HepG2 (cell line): ENCODE data around the gene NUDCD3. TPM values are rescaled to one million over a fixed set of nuclear protein-coding genes. Genes with fewer than 3 reads are reported as not detected.

Experiments
- CCAR2 ChIP-seq: fragments of 200-400 bp; formaldehyde crosslinking; optimal IDR thresholded peaks from 2 replicates; pipeline ENCODE3; 2018; ENCODE audit warnings: low read depth, mild to moderate bottlenecking, low read length, moderate library complexity
- IRX3 ChIP-seq: sonication (generic); formaldehyde crosslinking; IDR thresholded peaks from 2 replicates; pipeline ENCODE4 v1.8.1; 2023; ENCODE audit warnings: mild to moderate bottlenecking, low read depth, missing genetic modification reagents, borderline replicate concordance
- KDM2A ChIP-seq: sonication (generic); formaldehyde crosslinking; IDR thresholded peaks from 2 replicates; pipeline ENCODE4 v1.4.0; 2020; ENCODE audit warnings: low read depth, missing genetic modification reagents, borderline replicate concordance
- NR2F2 ChIP-seq: IDR thresholded peaks from 2 replicates; pipeline ENCODE4 v1.6.1; 2012; ENCODE audit warnings: low read depth, inconsistent platforms, borderline replicate concordance
- REPIN1 ChIP-seq: sonication (generic); formaldehyde crosslinking; IDR thresholded peaks from 2 replicates; pipeline ENCODE4 v1.8.0; 2022; ENCODE audit warnings: missing genetic modification reagents, low read depth, mild to moderate bottlenecking, borderline replicate concordance
- SRF ChIP-seq: IDR thresholded peaks from 2 replicates; pipeline ENCODE4 v1.6.1; 2011; ENCODE audit warnings: mild to moderate bottlenecking, low read depth, low read length, moderate library complexity
- YY1 ChIP-seq: IDR thresholded peaks from 2 replicates; pipeline ENCODE4 v1.6.1; 2011; ENCODE audit warnings: low read length, low read depth, moderate library complexity, mild to moderate bottlenecking; ENCODE audit not compliant: insufficient read depth, insufficient replicate concordance
- ZFP90 ChIP-seq: sonication (generic); formaldehyde crosslinking; IDR thresholded peaks from 2 replicates; pipeline ENCODE4 v1.8.0; 2022; ENCODE audit warnings: missing genetic modification reagents, mild to moderate bottlenecking, inconsistent platforms, borderline replicate concordance
- ZNF558 ChIP-seq: sonication (generic); formaldehyde crosslinking; IDR thresholded peaks from 2 replicates; pipeline ENCODE4 v1.9.0; 2022; ENCODE audit warnings: mild to moderate bottlenecking, missing genetic modification reagents, borderline replicate concordance
- ZNF761 ChIP-seq: sonication (generic); formaldehyde crosslinking; conservative IDR thresholded peaks from 2 replicates; pipeline ENCODE4 v1.4.0; 2020; ENCODE audit warnings: mild to moderate bottlenecking, missing genetic modification reagents
- polyA plus RNA-seq, 8 experiments: library from polyadenylated mRNA; depleted of rRNA in 3 of 8; stranded (reverse) in 7 of 8; unstranded in 1 of 8; fragments of >200 nt; fragmentation: Illumina TruSeq in 4 of 8; extraction: Trizol in 4 of 8; gene quantifications; 2 replicates each; pipeline versions ENCODE4 v1.2.1 to v1.2.3, GENCODE V29; 2011 to 2016; ENCODE audit warnings: low read depth in 4 of 8, missing spikeins in 1 of 8, mixed read lengths in 1 of 8; ENCODE audit not compliant: insufficient read depth in 1 of 8
- total RNA-seq, 5 experiments: library from RNA; depleted of rRNA; stranded (reverse); fragments of >200 nt; fragmentation: Illumina TruSeq; extraction: Trizol; gene quantifications; 2 replicates each; pipeline ENCODE4 v1.2.3, GENCODE V29; 2016; ENCODE audit warnings: low read depth in 1 of 5
- TF ChIP-seq, protein P1 (sequence below), 2 experiments: sonication (generic) in 1 of 2; formaldehyde crosslinking in 1 of 2; IDR thresholded peaks; 2 replicates each; pipeline versions ENCODE4 v1.6.1 to v1.9.0; 2014 to 2022; ENCODE audit warnings: antibody characterized with exemption in 1 of 2, borderline replicate concordance in 1 of 2, inconsistent platforms in 1 of 2, low read depth in 1 of 2, missing genetic modification reagents in 1 of 2
- TF ChIP-seq, protein P2 (sequence below): sonication (generic); formaldehyde crosslinking; IDR thresholded peaks from 2 replicates; pipeline ENCODE4 v1.4.0; 2020; ENCODE audit warnings: missing genetic modification reagents; ENCODE audit errors: not compliant biosample characterization
- TF ChIP-seq, protein P3 (sequence below): sonication (generic); formaldehyde crosslinking; IDR thresholded peaks from 2 replicates; pipeline ENCODE4 v1.4.0; 2020; ENCODE audit warnings: mild to moderate bottlenecking, missing genetic modification reagents
- TF ChIP-seq, protein P4 (sequence below): sonication (generic); formaldehyde crosslinking; IDR thresholded peaks from 2 replicates; pipeline ENCODE4 v1.4.0; 2020; ENCODE audit warnings: missing genetic modification reagents

NUDCD3 gene
- total and polyA plus RNA-seq, 2 of the 13 experiments (the other 11 are each of a cell fraction or from before 2014, with no cell fraction given): 20.8 to 49.9 TPM

DNA sequence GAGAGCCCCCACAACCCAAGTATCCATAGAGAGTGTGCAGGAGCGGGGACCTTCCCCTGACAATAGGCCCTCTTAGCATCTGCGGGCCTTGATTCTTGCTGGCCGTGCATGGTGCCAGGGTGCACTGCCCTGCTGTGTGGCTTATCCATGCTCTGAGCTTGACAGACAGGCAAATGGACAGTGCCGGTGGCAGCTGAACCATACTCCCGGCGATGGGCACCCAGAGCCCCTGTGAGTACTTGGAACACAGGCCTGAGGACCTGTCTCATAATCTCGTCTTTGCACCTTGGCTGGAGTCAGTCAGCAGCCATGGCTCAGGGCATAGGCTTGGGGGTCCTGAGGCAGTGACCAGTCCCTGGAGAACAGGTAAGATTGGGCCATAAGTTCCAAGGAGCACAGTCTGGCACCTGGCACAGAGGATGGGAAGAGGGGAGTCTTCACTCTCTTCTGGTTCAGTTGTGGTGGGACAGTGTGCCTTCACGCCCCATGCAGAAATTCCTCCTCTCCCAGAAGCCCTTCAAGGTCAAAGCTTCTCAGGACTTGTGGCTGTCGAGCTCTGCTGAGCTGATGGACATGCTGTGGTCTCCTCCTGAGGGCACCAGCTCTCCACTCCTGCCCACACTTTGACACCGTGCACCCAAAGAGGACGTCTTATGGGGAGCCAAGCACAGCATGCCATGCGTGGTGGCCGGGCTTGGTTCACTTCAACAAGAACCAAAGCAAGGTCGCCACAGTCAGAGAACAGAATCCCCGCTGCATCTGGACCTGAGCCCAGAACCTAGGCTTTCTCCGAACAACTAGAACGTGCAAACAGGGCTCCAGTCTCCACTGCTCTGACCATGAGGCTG, 105.6 kb downstream of the NUDCD3 start (continued):
- TF ChIP-seq, protein P1, sequence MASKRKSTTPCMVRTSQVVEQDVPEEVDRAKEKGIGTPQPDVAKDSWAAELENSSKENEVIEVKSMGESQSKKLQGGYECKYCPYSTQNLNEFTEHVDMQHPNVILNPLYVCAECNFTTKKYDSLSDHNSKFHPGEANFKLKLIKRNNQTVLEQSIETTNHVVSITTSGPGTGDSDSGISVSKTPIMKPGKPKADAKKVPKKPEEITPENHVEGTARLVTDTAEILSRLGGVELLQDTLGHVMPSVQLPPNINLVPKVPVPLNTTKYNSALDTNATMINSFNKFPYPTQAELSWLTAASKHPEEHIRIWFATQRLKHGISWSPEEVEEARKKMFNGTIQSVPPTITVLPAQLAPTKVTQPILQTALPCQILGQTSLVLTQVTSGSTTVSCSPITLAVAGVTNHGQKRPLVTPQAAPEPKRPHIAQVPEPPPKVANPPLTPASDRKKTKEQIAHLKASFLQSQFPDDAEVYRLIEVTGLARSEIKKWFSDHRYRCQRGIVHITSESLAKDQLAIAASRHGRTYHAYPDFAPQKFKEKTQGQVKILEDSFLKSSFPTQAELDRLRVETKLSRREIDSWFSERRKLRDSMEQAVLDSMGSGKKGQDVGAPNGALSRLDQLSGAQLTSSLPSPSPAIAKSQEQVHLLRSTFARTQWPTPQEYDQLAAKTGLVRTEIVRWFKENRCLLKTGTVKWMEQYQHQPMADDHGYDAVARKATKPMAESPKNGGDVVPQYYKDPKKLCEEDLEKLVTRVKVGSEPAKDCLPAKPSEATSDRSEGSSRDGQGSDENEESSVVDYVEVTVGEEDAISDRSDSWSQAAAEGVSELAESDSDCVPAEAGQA (IDR thresholded peaks at IDR 0.05; ENCODE audit: low read depth): no peak
- TF ChIP-seq, protein P1 (CRISPR knock-in tag; IDR thresholded peaks at IDR 0.05; ENCODE audit: borderline replicate concordance): no peak
- TF ChIP-seq REPIN1 (CRISPR knock-in tag) (no peak), ZNF761 (no peak), NR2F2 (no peak), ZNF558 (CRISPR knock-in tag) (no peak), YY1 (no peak), IRX3 (CRISPR knock-in tag) (no peak), ZFP90 (CRISPR knock-in tag) (no peak), SRF (no peak), CCAR2 (no peak), KDM2A (CRISPR knock-in tag) (no peak)
- TF ChIP-seq, protein P2, sequence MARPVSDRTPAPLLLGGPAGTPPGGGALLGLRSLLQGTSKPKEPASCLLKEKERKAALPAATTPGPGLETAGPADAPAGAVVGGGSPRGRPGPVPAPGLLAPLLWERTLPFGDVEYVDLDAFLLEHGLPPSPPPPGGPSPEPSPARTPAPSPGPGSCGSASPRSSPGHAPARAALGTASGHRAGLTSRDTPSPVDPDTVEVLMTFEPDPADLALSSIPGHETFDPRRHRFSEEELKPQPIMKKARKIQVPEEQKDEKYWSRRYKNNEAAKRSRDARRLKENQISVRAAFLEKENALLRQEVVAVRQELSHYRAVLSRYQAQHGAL (CRISPR knock-in tag): no peak
- TF ChIP-seq, protein P3, sequence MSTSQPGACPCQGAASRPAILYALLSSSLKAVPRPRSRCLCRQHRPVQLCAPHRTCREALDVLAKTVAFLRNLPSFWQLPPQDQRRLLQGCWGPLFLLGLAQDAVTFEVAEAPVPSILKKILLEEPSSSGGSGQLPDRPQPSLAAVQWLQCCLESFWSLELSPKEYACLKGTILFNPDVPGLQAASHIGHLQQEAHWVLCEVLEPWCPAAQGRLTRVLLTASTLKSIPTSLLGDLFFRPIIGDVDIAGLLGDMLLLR: no peak
- TF ChIP-seq, protein P4, sequence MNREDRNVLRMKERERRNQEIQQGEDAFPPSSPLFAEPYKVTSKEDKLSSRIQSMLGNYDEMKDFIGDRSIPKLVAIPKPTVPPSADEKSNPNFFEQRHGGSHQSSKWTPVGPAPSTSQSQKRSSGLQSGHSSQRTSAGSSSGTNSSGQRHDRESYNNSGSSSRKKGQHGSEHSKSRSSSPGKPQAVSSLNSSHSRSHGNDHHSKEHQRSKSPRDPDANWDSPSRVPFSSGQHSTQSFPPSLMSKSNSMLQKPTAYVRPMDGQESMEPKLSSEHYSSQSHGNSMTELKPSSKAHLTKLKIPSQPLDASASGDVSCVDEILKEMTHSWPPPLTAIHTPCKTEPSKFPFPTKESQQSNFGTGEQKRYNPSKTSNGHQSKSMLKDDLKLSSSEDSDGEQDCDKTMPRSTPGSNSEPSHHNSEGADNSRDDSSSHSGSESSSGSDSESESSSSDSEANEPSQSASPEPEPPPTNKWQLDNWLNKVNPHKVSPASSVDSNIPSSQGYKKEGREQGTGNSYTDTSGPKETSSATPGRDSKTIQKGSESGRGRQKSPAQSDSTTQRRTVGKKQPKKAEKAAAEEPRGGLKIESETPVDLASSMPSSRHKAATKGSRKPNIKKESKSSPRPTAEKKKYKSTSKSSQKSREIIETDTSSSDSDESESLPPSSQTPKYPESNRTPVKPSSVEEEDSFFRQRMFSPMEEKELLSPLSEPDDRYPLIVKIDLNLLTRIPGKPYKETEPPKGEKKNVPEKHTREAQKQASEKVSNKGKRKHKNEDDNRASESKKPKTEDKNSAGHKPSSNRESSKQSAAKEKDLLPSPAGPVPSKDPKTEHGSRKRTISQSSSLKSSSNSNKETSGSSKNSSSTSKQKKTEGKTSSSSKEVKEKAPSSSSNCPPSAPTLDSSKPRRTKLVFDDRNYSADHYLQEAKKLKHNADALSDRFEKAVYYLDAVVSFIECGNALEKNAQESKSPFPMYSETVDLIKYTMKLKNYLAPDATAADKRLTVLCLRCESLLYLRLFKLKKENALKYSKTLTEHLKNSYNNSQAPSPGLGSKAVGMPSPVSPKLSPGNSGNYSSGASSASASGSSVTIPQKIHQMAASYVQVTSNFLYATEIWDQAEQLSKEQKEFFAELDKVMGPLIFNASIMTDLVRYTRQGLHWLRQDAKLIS (CRISPR knock-in tag): no peak
